H1 (cell line): Measurements from ENCODE around the gene TMEM9B. TPM values are rescaled to one million over a fixed set of nuclear protein-coding genes. Genes with fewer than 3 reads are reported as not detected.

Experiments
- CTCF ChIA-PET: fragments of 300-600 bp; sonication (Branson Sonifier 250); formaldehyde crosslinking; loops from one replicate; lab custom pipeline; 2021; ENCODE audit not compliant: partially characterized antibody; lab: Charles Lee
- POLR2A ChIA-PET: fragments of 300-600 bp; sonication (Branson Sonifier 250); formaldehyde crosslinking; loops from one replicate; lab custom pipeline; 2021; ENCODE audit warnings: inconsistent platforms; ENCODE audit not compliant: partially characterized antibody; lab: Charles Lee
- DNase-seq, 2 experiments: peaks; one replicate each; pipeline versions ENCODE4 v3.0.0 to v3.0.0-alpha.2; 2010 to 2022; ENCODE audit warnings: low spot score in 2 of 2, low read depth in 1 of 2, mixed read lengths in 1 of 2
- FAIRE-seq: peaks from 2 replicates; lab custom pipeline; 2011; peaks lifted over from hg19 to GRCh38; lab: Jason Lieb, UNC
- H2AFZ ChIP-seq: 2 replicates; pipeline ENCODE4 v1.8.1; 2012; ENCODE audit warnings: low read length, inconsistent platforms
- H2AK5ac ChIP-seq: 2 replicates; pipeline ENCODE4 v1.6.1; 2013; ENCODE audit warnings: low read depth, low read length
- H2BK120ac ChIP-seq: replicated peaks from 2 replicates; pipeline ENCODE3; 2013; ENCODE audit warnings: low read depth, low read length, inconsistent platforms
- H2BK12ac ChIP-seq: 2 replicates; pipeline ENCODE4 v1.6.1; 2013; ENCODE audit warnings: low read depth, low read length
- H2BK15ac ChIP-seq: 2 replicates; pipeline ENCODE4 v1.6.1; 2013; ENCODE audit warnings: low read length
- H2BK20ac ChIP-seq: 2 replicates; pipeline ENCODE4 v1.6.1; 2013; ENCODE audit warnings: low read length
- H2BK5ac ChIP-seq: 2 replicates; pipeline ENCODE4 v1.6.1; 2013; ENCODE audit warnings: low read depth, low read length
- H3K14ac ChIP-seq: 2 replicates; pipeline ENCODE4 v1.6.1; 2013; ENCODE audit warnings: inconsistent platforms; ENCODE audit not compliant: insufficient read length
- H3K18ac ChIP-seq: 2 replicates; pipeline ENCODE4 v1.6.1; 2013; ENCODE audit warnings: low read length; ENCODE audit errors: extremely low read depth
- H3K23ac ChIP-seq: 2 replicates; pipeline ENCODE4 v1.6.1; 2013; ENCODE audit warnings: inconsistent platforms; ENCODE audit not compliant: insufficient read length
- H3K23me2 ChIP-seq: 2 replicates; pipeline ENCODE4 v1.6.1; 2013; ENCODE audit warnings: low read depth, low read length
- H3K27ac ChIP-seq: 2 replicates; pipeline ENCODE4 v1.6.1; 2011; ENCODE audit warnings: low read depth, low read length, inconsistent platforms
- H3K27me3 ChIP-seq, 4 experiments: replicated peaks in 1 of 4; 1 replicate in 1 of 4; 2 replicates in 3 of 4; pipeline versions ENCODE4 v1.6.1 to v1.8.1; 2011 to 2013; ENCODE audit warnings: low read length in 3 of 4, mild to moderate bottlenecking in 3 of 4, inconsistent platforms in 2 of 4, mixed read lengths in 2 of 4, moderate library complexity in 1 of 4; ENCODE audit not compliant: control insufficient read depth in 3 of 4, insufficient read depth in 3 of 4; ENCODE audit errors: extremely low read depth in 1 of 4
- H3K36me3 ChIP-seq, 4 experiments: 2 replicates each; pipeline versions ENCODE4 v1.6.1 to v1.8.1; 2011 to 2013; ENCODE audit warnings: mild to moderate bottlenecking in 4 of 4, low read length in 3 of 4, moderate library complexity in 2 of 4, control low read depth in 1 of 4, inconsistent platforms in 1 of 4; ENCODE audit not compliant: insufficient read depth in 4 of 4, control insufficient read depth in 2 of 4
- H3K4ac ChIP-seq: replicated peaks from 2 replicates; pipeline ENCODE3; 2013; ENCODE audit warnings: low read length, low read depth, mixed read lengths, inconsistent platforms; ENCODE audit not compliant: insufficient read length
- H3K4me1 ChIP-seq, 4 experiments: replicated peaks in 1 of 4; 1 replicate in 1 of 4; 2 replicates in 3 of 4; pipeline versions ENCODE4 v1.6.1 to v1.8.1; 2011 to 2013; ENCODE audit warnings: low read length in 3 of 4, inconsistent platforms in 2 of 4, mixed read lengths in 1 of 4; ENCODE audit not compliant: insufficient read depth in 4 of 4, control insufficient read depth in 3 of 4
- H3K4me2 ChIP-seq, 2 experiments: 2 replicates each; pipeline versions ENCODE4 v1.6.1 to v1.8.1; 2011 to 2013; ENCODE audit warnings: low read depth in 2 of 2, low read length in 2 of 2, control low read depth in 1 of 2, inconsistent platforms in 1 of 2, mild to moderate bottlenecking in 1 of 2; ENCODE audit not compliant: insufficient read depth in 1 of 2
- H3K4me3 ChIP-seq, 4 experiments: fragments of 200-600, 300-600 bp in 1 of 4; sonication (generic), shearing (Covaris generic), sonication (Bioruptor Twin) in 1 of 4; 2 replicates each; pipeline versions ENCODE4 v1.5.1 to v1.8.1; 2011 to 2016; ENCODE audit warnings: low read length in 4 of 4, low read depth in 3 of 4, control low read depth in 2 of 4, inconsistent platforms in 2 of 4, mild to moderate bottlenecking in 2 of 4, mixed read lengths in 1 of 4, moderate library complexity in 1 of 4; ENCODE audit not compliant: insufficient read depth in 2 of 4; ENCODE audit errors: extremely low read depth in 1 of 4
- H3K56ac ChIP-seq: replicated peaks from 2 replicates; pipeline ENCODE3; 2013; ENCODE audit warnings: low read depth, mild to moderate bottlenecking, mixed read lengths, low read length, inconsistent platforms; ENCODE audit not compliant: insufficient read length
- H3K79me1 ChIP-seq: 2 replicates; pipeline ENCODE4 v1.6.1; 2013; ENCODE audit warnings: low read depth, low read length, control low read depth
- H3K79me2 ChIP-seq, 2 experiments: 2 replicates each; pipeline versions ENCODE4 v1.6.1 to v1.8.1; 2012 to 2013; ENCODE audit warnings: low read length in 2 of 2, mild to moderate bottlenecking in 2 of 2, inconsistent platforms in 1 of 2; ENCODE audit not compliant: insufficient read depth in 2 of 2, control insufficient read depth in 1 of 2
- H3K9ac ChIP-seq, 4 experiments: replicated peaks in 1 of 4; 1 replicate in 1 of 4; 2 replicates in 3 of 4; pipeline versions ENCODE4 v1.6.1 to v1.8.1; 2011 to 2013; ENCODE audit warnings: low read depth in 3 of 4, low read length in 3 of 4, control low read depth in 2 of 4, mild to moderate bottlenecking in 2 of 4, moderate library complexity in 2 of 4, inconsistent platforms in 1 of 4; ENCODE audit errors: extremely low read depth in 1 of 4
- H3K9me3 ChIP-seq, 2 experiments: 2 replicates each; pipeline versions ENCODE4 v1.6.1 to v1.8.1; 2012 to 2013; ENCODE audit warnings: mild to moderate bottlenecking in 2 of 2, moderate library complexity in 2 of 2, control low read depth in 1 of 2, inconsistent platforms in 1 of 2, low read depth in 1 of 2, low read length in 1 of 2, mixed read lengths in 1 of 2; ENCODE audit not compliant: insufficient read depth in 2 of 2
- H4K20me1 ChIP-seq, 2 experiments: replicated peaks in 1 of 2; 2 replicates each; pipeline versions ENCODE3 to v1.8.1; 2011 to 2013; ENCODE audit warnings: inconsistent platforms in 2 of 2, low read length in 2 of 2, mild to moderate bottlenecking in 1 of 2; ENCODE audit not compliant: insufficient read depth in 2 of 2, control insufficient read depth in 1 of 2
- H4K5ac ChIP-seq: 2 replicates; pipeline ENCODE4 v1.6.1; 2013; ENCODE audit warnings: low read length, low read depth, mixed read lengths, inconsistent platforms; ENCODE audit not compliant: insufficient read length
- H4K8ac ChIP-seq: 2 replicates; pipeline ENCODE4 v1.8.0; 2013; ENCODE audit warnings: mild to moderate bottlenecking, moderate library complexity, low read length, inconsistent platforms; ENCODE audit not compliant: insufficient read depth; ENCODE audit errors: extremely low read depth
- H4K91ac ChIP-seq: replicated peaks from 2 replicates; pipeline ENCODE3; 2013; ENCODE audit warnings: low read length, mixed read lengths, inconsistent platforms; ENCODE audit not compliant: insufficient read length
- BCL11A ChIP-seq, 2 experiments: IDR thresholded peaks; one replicate each; pipeline ENCODE4 v1.6.1; 2011; ENCODE audit warnings: low read depth in 2 of 2, low read length in 2 of 2, mild to moderate bottlenecking in 2 of 2
- BRCA1 ChIP-seq: IDR thresholded peaks from 2 replicates; pipeline ENCODE4 v1.6.1; 2012; ENCODE audit warnings: low read depth, low read length, improper control_type of control experiment
- CBX5 ChIP-seq: fragments of 300-800, 300-1000 bp; sonication (generic); IDR thresholded peaks from 2 replicates; pipeline ENCODE4 v1.7.1; 2016; ENCODE audit warnings: antibody characterized with exemption, low read length, low read depth
- CTBP2 ChIP-seq: IDR thresholded peaks from 2 replicates; pipeline ENCODE4 v1.7.0; 2011; ENCODE audit warnings: borderline replicate concordance, mild to moderate bottlenecking, moderate library complexity, mixed read lengths, low read length; ENCODE audit not compliant: insufficient read depth, insufficient read length
- FOSL1 ChIP-seq: IDR thresholded peaks from 2 replicates; pipeline ENCODE4 v1.6.1; 2011; ENCODE audit warnings: mild to moderate bottlenecking, low read depth, low read length, moderate library complexity; ENCODE audit not compliant: insufficient read depth
- NRF1 ChIP-seq: IDR thresholded peaks from 2 replicates; pipeline ENCODE4 v1.6.1; 2011; ENCODE audit warnings: mild to moderate bottlenecking, low read depth, low read length, improper control_type of control experiment
- PHF8 ChIP-seq: fragments of 200-600 bp; sonication (generic); conservative IDR thresholded peaks from 2 replicates; pipeline ENCODE4 v1.7.1; 2012; ENCODE audit warnings: low read depth, mild to moderate bottlenecking, inconsistent platforms, low read length, moderate library complexity
- POLR2A ChIP-seq, 2 experiments: IDR thresholded peaks; 1 replicate in 1 of 2; 2 replicates in 1 of 2; pipeline ENCODE4 v1.6.1; 2011; ENCODE audit warnings: low read depth in 2 of 2, low read length in 2 of 2, mild to moderate bottlenecking in 2 of 2; ENCODE audit errors: control extremely low read depth in 1 of 2
- SIX5 ChIP-seq: IDR thresholded peaks from 2 replicates; pipeline ENCODE4 v1.6.1; 2011; ENCODE audit warnings: mild to moderate bottlenecking, low read depth, low read length
- SP4 ChIP-seq: IDR thresholded peaks from 2 replicates; pipeline ENCODE4 v1.6.1; 2012; ENCODE audit warnings: low read length, inconsistent platforms
- YY1 ChIP-seq: IDR thresholded peaks from 2 replicates; pipeline ENCODE4 v1.6.1; 2011; ENCODE audit warnings: low read depth, mild to moderate bottlenecking, low read length
- WGBS, 2 experiments: shearing (Covaris generic) in 1 of 2; methylation state at CpG; one replicate each; pipeline versions ENCODE4 v1.1.6 to v1.1.7; 2013 to 2015; ENCODE audit warnings: low lambda C conversion rate in 2 of 2, mixed read lengths in 2 of 2, inconsistent platforms in 1 of 2, low coverage in 1 of 2, missing lambda C conversion rate in 1 of 2; ENCODE audit not compliant: insufficient replicate concordance in 2 of 2, insufficient coverage in 1 of 2, insufficient read length in 1 of 2; ENCODE audit errors: extremely low coverage in 1 of 2, missing lambda C conversion rate in 1 of 2; 5-methylcytosine and 5-hydroxymethylcytosine counted together
- polyA plus RNA-seq, 7 experiments: library from polyadenylated mRNA; depleted of rRNA in 3 of 7; stranded (reverse) in 5 of 7; unstranded in 2 of 7; fragments of >200 nt in 5 of 7; fragments of 200-250 nt in 2 of 7; gene quantifications; 1 replicate in 5 of 7; 2 replicates in 1 of 7; 4 replicates in 1 of 7; pipeline versions ENCODE4 v1.2.1 to v1.2.3, GENCODE V29; 2011 to 2013; ENCODE audit warnings: missing spikeins in 2 of 7, mixed read lengths in 2 of 7
- total RNA-seq: library from RNA; stranded (reverse); fragmentation: NEBNext Ultra II Directional; extraction: Animal tissue kit (Norgen Biotek cat#: 25700); gene quantifications from 2 replicates; pipeline ENCODE4 v1.2.1, GENCODE V29; 2021
- TF ChIP-seq, protein P1 (sequence below): IDR thresholded peaks from 2 replicates; pipeline ENCODE4 v1.6.1; 2011; ENCODE audit warnings: low read depth, mild to moderate bottlenecking, low read length; ENCODE audit not compliant: insufficient read depth
- TF ChIP-seq, protein P2 (sequence below): IDR thresholded peaks from 2 replicates; pipeline ENCODE4 v1.6.1; 2012; ENCODE audit warnings: inconsistent platforms

TMEM9B gene
- total and polyA plus RNA-seq, 2 of the 8 experiments (the other 6 are each of a cell fraction or from before 2014, with no cell fraction given), result 8.3 to 9.4 TPM

DNA sequence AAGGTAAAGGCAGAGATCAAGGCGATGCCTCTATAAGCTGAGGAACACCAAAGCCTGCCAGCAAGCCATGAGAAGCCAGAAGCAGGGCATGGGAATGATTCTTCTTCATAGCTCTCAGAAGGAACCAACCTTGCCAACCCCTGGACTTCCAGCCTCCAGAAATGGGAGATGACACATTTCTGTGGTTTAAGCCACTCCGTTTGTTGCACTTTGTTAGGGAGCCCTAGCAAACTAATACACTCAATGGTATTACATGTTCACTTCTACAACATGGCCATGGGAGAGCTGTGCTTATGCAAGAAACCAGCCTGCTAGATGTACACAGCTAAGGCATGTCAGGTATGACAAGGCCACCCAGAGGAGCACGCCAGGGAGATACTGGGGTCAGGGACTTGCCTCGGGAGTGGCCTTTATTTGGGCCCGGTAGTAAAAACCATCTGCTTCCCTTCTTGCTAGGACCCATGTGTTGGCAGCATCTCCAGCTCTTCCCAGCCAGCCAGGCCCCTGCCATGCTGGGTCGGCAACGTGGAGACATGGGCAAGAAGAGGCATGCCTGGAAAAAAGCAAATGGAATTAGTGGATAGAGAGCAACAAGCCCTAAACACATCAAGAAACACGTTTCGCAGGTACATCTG is 35.1 kb downstream of the TMEM9B start:
- no peaks in the 10 kb centered on the region for H3K27me3 ChIP-seq
- H4K8ac ChIP-seq, result no peak overlapping the region
- 90% methylated on average over 9 of the region's 9 CpGs; no CpG with 5 or more reads in 1 of the 2 experiments for WGBS, 2 experiments
- no peak overlapping the region for H2BK15ac ChIP-seq
- H2BK20ac ChIP-seq, result no peak overlapping the region
- H3K4me1 ChIP-seq, result peaks cover 0 to 8% (median 1%) of the 10 kb centered on the region in 4 experiments; a peak in 2 of 7 replicates
- no peaks in the 10 kb centered on the region; a peak in 3 of 8 replicates for H3K36me3 ChIP-seq
- no peak for DNase-seq
- H3K79me2 ChIP-seq, result no peaks in the 10 kb centered on the region
- no peak overlapping the region for H2BK120ac ChIP-seq
- H3K23ac ChIP-seq, result no peak overlapping the region
- no peaks in the 10 kb centered on the region for H3K79me1 ChIP-seq
- ChIA-PET CTCF (interaction anchor here (0.6 to 1.3 kb wide), 5 partner anchors 14 to 344 kb away, joined by 3 to 5 read pairs (median 3); partner anchors contain the start of gene ASCL3), POLR2A (interaction anchor here (2.5 kb wide), 1 partner anchor 12 kb away, joined by 5 read pairs; no protein-coding TSS in a partner anchor)
- H2BK5ac ChIP-seq, result peak overlapping the region; percentile 24; the same call in 1 of the 2 replicates
- 0 out of 2 replicates have a peak overlapping the region, but pooled peaks have one; percentile 39 for H2BK12ac ChIP-seq
- H4K91ac ChIP-seq, result no peak overlapping the region
- H3K14ac ChIP-seq, result no peak overlapping the region
- no peak overlapping the region for H2AFZ ChIP-seq
- H3K4me2 ChIP-seq, result no peak overlapping the region
- no peaks in the 10 kb centered on the region for H3K9me3 ChIP-seq
- no peak for FAIRE-seq
- no peak overlapping the region for H4K5ac ChIP-seq
- H3K9ac ChIP-seq, result no peak overlapping the region
- no peak overlapping the region for H3K4me3 ChIP-seq
- H3K4ac ChIP-seq, result no peak overlapping the region
- no peaks in the 10 kb centered on the region for H3K23me2 ChIP-seq
- no peak overlapping the region for H2AK5ac ChIP-seq
- H3K56ac ChIP-seq, result no peak overlapping the region
- H4K20me1 ChIP-seq, result no peaks in the 10 kb centered on the region
- no peak overlapping the region for H3K18ac ChIP-seq
- no peak overlapping the region for H3K27ac ChIP-seq
- TF ChIP-seq NRF1 (no peak), YY1 (no peak), FOSL1 (no peak), BCL11A (IDR thresholded peaks at IDR 0.05; ENCODE audit: low read depth in 2 of 2, low read length in 2 of 2) (no peak), SIX5 (no peak), PHF8 (no peak), CBX5 (no peak), SP4 (no peak), POLR2A (IDR thresholded peaks at IDR 0.05; ENCODE audit: control extremely low read depth in 1 of 2, low read depth in 2 of 2, low read length in 2 of 2) (no peak), CTBP2 (no peak), BRCA1 (no peak)
- TF ChIP-seq, protein P1, sequence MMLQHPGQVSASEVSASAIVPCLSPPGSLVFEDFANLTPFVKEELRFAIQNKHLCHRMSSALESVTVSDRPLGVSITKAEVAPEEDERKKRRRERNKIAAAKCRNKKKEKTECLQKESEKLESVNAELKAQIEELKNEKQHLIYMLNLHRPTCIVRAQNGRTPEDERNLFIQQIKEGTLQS, result no peak
- TF ChIP-seq, protein P2, sequence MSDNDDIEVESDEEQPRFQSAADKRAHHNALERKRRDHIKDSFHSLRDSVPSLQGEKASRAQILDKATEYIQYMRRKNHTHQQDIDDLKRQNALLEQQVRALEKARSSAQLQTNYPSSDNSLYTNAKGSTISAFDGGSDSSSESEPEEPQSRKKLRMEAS, result no peak
